T-helper 1 cell treated with Interleukin-12 subunit alpha and Interleukin-12 subunit beta and Interleukin-4 antibody, amounts not matched to agents 30 μg/mL and 1 μg/mL, for 36 hours (primary cell): ENCODE data around the gene SH3TC1.

ENCODE experiments used
- H3K27ac Mint-ChIP-seq: one replicate; pipeline ENCODE4 v1.8.0; 2021; ENCODE audit warnings: mild to moderate bottlenecking, mixed read lengths
- H3K27me3 Mint-ChIP-seq: one replicate; pipeline ENCODE4 v1.8.0; 2021; ENCODE audit warnings: low read depth, mixed read lengths
- H3K36me3 Mint-ChIP-seq: one replicate; pipeline ENCODE4 v1.8.0; 2021; ENCODE audit warnings: low read depth, mixed read lengths
- H3K4me1 Mint-ChIP-seq: one replicate; pipeline ENCODE4 v1.8.0; 2021; ENCODE audit warnings: low read depth, mixed read lengths
- H3K4me3 Mint-ChIP-seq: one replicate; pipeline ENCODE4 v1.8.0; 2021; ENCODE audit warnings: mild to moderate bottlenecking, moderate library complexity, mixed read lengths
- H3K9me3 Mint-ChIP-seq: one replicate; pipeline ENCODE4 v1.8.0; 2021; ENCODE audit warnings: mixed read lengths

SH3TC1 gene

GRCh38 chr4:8271821-8272220 is 72.7 kb downstream of the SH3TC1 start:
- Mint-ChIP-seq H3K36me3 (no peaks in the 10 kb centered on the region), H3K9me3 (no peaks in the 10 kb centered on the region), H3K27ac (no peak overlapping the region), H3K4me1 (no peaks in the 10 kb centered on the region), H3K4me3 (no peak overlapping the region), H3K27me3 (peaks cover 20% of the 10 kb centered on the region)

- Mint-ChIP-seq H3K27ac (no peak overlapping the region), H3K4me3 (no peak overlapping the region), H3K4me1 (no peaks in the 10 kb centered on the region), H3K27me3 (peaks cover 20% of the 10 kb centered on the region), H3K36me3 (no peaks in the 10 kb centered on the region), H3K9me3 (no peaks in the 10 kb centered on the region)
These were observed 73.7 kb downstream of the SH3TC1 start for GRCh38 chr4:8272472-8273428.

GRCh38 chr4:8273450-8273849 is 74.4 kb downstream of the SH3TC1 start:
- Mint-ChIP-seq H3K4me1 (no peaks in the 10 kb centered on the region), H3K36me3 (no peaks in the 10 kb centered on the region), H3K9me3 (no peaks in the 10 kb centered on the region), H3K4me3 (no peak overlapping the region), H3K27me3 (peaks cover 18% of the 10 kb centered on the region), H3K27ac (no peak overlapping the region)

- Mint-ChIP-seq H3K9me3 (no peaks in the 10 kb centered on the region), H3K36me3 (no peaks in the 10 kb centered on the region), H3K4me1 (no peaks in the 10 kb centered on the region), H3K27me3 (peaks cover 11% of the 10 kb centered on the region), H3K4me3 (no peak overlapping the region), H3K27ac (no peak overlapping the region)
These were observed 75.1 kb downstream of the SH3TC1 start for GRCh38 chr4:8274066-8274652.

- Mint-ChIP-seq H3K4me3 (no peak overlapping the region), H3K4me1 (no peaks in the 10 kb centered on the region), H3K27me3 (peaks cover 10% of the 10 kb centered on the region), H3K9me3 (no peaks in the 10 kb centered on the region), H3K27ac (no peak overlapping the region), H3K36me3 (no peaks in the 10 kb centered on the region)
These were observed 75.9 kb downstream of the SH3TC1 start for GRCh38 chr4:8274765-8275547.

GRCh38 chr4:8275548-8275910 is 76.4 kb downstream of the SH3TC1 start:
- Mint-ChIP-seq H3K27ac (no peak overlapping the region), H3K9me3 (no peaks in the 10 kb centered on the region), H3K4me3 (no peak overlapping the region), H3K36me3 (no peaks in the 10 kb centered on the region), H3K27me3 (peaks cover 8% of the 10 kb centered on the region), H3K4me1 (no peaks in the 10 kb centered on the region)

- Mint-ChIP-seq H3K4me1 (no peaks in the 10 kb centered on the region), H3K9me3 (no peaks in the 10 kb centered on the region), H3K4me3 (no peak overlapping the region), H3K36me3 (no peaks in the 10 kb centered on the region), H3K27ac (no peak overlapping the region), H3K27me3 (no peaks in the 10 kb centered on the region)
These were observed 77.5 kb downstream of the SH3TC1 start for GRCh38 chr4:8276358-8277240.

- H3K4me3 Mint-ChIP-seq: no peak overlapping the region
- H3K27me3 Mint-ChIP-seq: no peaks in the 10 kb centered on the region
- no peaks in the 10 kb centered on the region for H3K4me1 Mint-ChIP-seq
- H3K36me3 Mint-ChIP-seq: no peaks in the 10 kb centered on the region
- H3K9me3 Mint-ChIP-seq: no peaks in the 10 kb centered on the region
- no peak overlapping the region for H3K27ac Mint-ChIP-seq
These were observed 78.4 kb downstream of the SH3TC1 start for GRCh38 chr4:8277356-8278008.

- Mint-ChIP-seq H3K27ac (no peak overlapping the region), H3K36me3 (no peaks in the 10 kb centered on the region), H3K9me3 (no peaks in the 10 kb centered on the region), H3K4me1 (no peaks in the 10 kb centered on the region), H3K27me3 (no peaks in the 10 kb centered on the region), H3K4me3 (no peak overlapping the region)
These were observed 78.9 kb downstream of the SH3TC1 start for GRCh38 chr4:8278009-8278395.

- Mint-ChIP-seq H3K36me3 (no peaks in the 10 kb centered on the region), H3K27ac (no peak overlapping the region), H3K4me3 (no peak overlapping the region), H3K4me1 (no peaks in the 10 kb centered on the region), H3K27me3 (no peaks in the 10 kb centered on the region), H3K9me3 (no peaks in the 10 kb centered on the region)
These were observed 79.6 kb downstream of the SH3TC1 start for GRCh38 chr4:8278421-8279287.

- no peaks in the 10 kb centered on the region for H3K27me3 Mint-ChIP-seq
- no peaks in the 10 kb centered on the region for H3K36me3 Mint-ChIP-seq
- H3K9me3 Mint-ChIP-seq: no peaks in the 10 kb centered on the region
- H3K4me3 Mint-ChIP-seq: no peak overlapping the region
- H3K27ac Mint-ChIP-seq: peak overlapping the region; percentile 36
- H3K4me1 Mint-ChIP-seq: no peaks in the 10 kb centered on the region
These were observed 80.4 kb downstream of the SH3TC1 start for GRCh38 chr4:8279321-8280157.

- Mint-ChIP-seq H3K27ac (no peak overlapping the region), H3K4me1 (no peaks in the 10 kb centered on the region), H3K4me3 (no peak overlapping the region), H3K9me3 (no peaks in the 10 kb centered on the region), H3K36me3 (no peaks in the 10 kb centered on the region), H3K27me3 (no peaks in the 10 kb centered on the region)
These were observed 81.2 kb downstream of the SH3TC1 start for GRCh38 chr4:8280158-8280875.
